DMS79 treated with DMSO at 0.1 percent for 48 hours (cell line): ENCODE data around the gene PLEKHG4B.
"Not testable (repeated sequence)": the region's sequence is repeated elsewhere in the genome, so short reads cannot be mapped to it uniquely, and the experiment has no call there.

ENCODE experiments used
- DNase-seq: peaks from one replicate; lab custom pipeline; 2025; lab: John Stamatoyannopoulos, UW

The PLEKHG4B gene

DNA sequence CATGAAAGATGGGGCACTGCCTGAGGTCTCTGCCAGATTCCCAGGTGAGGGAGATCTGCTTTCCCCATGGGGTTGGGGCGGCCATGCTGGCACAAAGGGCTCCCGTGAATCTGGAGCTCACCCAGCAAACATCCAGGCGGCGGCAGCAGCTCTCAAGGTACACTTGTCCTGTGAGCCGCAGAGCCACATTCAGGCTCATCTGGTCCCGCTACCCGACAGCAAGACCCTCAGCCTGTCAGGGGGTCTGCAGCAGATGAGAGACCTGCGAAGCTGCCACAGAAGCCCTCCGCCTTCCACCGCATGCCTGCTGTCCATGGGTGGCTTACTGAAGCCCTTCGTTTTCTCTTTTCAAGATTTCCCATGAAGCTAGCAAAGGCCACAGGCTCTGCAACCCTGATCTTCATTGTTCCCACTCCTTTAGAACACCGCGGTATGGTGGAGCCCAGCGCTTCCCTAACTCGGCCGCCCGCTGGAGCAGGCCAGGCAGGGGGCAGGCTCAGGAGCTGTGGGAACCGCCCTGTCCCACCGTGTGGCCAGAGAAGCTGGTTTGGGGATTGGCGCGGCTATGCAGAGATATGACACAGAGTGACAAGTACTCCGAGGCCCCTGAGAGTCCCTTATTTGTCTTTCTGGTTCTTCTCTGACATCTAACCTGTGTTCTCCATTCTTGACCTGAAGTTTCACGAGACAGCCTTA is 108.1 kb downstream of the PLEKHG4B start:
- DNase-seq = no peak

DNA sequence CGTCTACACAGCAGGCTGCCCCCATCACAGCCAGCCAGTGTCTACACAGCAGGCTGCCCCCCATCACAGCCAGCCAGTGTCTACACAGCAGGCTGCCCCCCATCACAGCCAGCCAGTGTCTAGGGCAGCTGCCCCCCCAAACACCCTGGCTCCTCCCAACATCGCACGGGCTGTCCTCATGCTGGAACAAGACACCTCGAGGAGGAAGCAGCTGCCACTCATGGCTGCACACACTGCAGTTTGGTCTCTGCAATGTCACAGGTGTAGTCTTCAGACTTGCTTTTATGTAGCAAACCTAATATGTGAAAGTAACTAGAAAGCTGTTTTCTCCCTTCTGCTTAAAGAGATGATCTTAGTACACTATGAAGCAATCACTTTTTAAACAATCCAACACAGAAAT is 109.0 kb downstream of the PLEKHG4B start:
- DNase-seq = no peak

DNA sequence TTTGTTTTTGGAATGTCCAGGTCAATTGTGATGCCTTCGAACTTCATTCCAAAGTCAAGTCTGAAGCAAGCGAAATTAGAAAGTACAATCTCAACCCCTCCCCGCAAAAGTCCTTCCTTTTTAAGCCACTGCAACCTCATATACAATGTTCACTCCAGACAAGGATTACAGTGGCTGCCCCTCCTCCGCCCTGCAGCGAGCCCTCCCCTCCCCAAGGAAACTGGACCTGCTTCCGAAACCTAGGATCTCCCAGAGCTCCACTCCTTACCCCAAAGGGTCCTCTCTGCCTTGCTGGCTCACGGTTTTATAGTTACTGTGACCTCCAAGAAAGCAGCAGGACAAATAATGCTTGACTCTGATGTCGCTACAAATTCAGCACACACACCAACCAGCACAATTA is 109.7 kb downstream of the PLEKHG4B start:
- DNase-seq = no peak

DNA sequence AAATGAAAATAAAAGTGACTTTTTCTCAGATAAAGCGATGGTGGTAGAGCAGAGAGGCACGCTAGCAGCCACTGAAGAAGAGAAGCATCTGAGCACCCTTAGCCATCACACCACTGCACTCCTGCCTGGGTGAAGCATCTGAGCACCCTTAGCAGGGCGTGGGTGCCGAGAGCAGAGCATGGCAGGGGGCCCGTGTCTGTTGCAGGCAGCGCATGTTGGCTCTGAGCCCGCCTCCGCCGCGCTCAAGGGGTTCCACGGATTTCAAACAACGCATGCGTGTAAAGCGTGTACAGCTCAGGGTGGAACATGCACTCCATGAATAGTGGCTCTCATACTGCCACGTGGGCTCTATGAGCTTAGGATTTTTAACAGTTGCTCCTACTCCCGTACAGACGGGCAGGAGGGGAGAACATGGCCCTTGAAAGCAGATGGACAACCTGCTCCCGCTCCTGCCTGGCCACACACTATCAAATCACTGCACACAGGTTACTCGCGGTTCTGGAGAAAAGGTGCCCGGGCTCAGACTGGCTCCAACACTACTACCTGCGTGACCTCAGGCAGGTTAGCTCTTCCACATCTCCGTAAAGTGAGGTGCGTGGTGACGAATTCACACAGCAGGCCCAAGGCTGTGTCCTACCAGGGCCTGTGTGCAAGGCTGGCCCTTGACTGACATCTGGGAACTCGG is 111.4 kb downstream of the PLEKHG4B start:
- DNase-seq = no peak

DNA sequence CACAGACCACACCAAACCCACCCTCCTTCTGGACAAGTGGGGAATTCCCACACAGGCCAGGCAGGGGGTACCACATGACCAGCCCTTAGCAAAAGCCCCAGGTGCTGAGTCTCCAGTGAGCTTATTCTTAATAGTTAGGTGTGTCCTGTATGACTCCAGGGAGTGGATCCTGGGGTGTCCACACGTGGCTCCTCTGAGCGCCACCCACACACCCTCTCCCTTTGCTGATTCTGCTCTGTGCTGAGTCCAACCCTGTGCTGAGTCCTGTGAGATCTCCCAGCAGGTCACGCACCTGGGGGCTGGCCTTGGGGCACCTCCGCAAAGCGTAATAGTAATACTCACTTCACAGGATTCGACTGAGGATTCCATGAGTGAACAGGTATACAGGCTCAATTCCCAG is 112.0 kb downstream of the PLEKHG4B start:
- DNase-seq = no peak

DNA sequence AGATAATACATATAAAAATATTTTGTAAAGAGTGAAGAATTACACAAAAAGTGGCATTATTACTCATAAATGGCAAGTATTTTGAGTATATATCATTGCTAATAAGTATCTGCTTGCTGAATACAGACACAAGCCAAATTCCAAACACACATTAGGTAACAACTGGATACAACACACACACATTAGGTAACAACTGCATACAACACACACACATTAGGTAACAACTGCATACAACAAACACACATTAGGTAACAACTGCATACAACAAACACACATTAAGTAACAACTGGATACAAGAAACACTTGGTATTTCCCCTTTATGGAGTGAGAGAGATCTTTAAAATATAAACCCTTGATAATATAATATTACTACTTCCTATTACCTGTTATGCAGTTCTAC is 112.5 kb downstream of the PLEKHG4B start:
- DNase-seq = no peak

DNA sequence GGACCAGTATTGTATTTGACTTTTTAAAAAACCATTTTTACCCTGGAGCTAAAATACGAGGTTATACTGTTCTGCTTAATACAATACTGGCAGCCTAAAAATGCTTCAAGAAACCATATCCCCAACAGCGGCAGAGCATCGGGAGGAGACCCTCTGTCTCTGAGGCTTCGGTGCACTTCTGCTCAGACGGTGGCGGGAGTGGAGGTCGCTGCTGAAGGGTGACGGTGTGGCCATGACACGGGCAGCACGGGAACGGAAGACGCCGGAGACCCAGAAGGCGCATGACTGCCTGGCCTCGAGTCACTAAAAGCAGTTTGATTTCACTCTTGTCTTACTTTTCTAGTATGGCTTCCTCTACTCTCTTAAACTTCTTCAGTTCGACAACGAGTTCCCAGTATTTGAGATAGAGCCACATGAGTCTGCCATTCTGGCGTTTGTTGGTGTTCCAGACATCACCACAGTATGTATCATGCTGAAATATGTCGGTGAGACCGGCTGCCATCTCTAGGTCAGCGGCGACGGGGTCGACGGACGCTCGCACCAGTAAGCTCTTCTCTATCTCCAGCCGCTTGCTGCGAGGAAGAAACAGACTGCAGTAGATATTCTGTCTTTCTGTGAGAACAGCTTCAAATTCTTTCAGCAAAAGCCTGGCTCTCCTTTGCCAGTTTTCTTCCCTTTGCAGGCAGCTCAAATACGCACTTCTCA is 113.2 kb downstream of the PLEKHG4B start:
- no peak for DNase-seq

DNA sequence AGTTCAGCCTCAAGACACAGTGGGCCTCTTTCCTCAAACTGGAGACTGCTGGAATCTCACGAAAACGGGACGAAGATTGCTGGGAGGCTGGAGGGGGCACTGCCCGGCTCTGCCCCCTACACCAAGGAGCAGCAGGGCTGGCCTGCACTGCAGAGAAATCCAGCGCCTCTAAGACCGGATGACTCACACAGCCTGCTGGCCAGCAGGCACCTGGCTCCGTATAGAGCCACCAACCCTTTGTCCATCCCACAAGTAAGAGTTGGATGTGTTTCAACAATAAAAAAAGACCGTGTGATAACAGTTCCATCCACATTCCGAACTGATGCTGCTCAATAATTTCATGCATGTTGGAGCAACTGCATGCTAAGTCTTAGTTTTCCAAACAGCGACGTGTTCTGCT is 114.4 kb downstream of the PLEKHG4B start:
- DNase-seq = no peak

DNA sequence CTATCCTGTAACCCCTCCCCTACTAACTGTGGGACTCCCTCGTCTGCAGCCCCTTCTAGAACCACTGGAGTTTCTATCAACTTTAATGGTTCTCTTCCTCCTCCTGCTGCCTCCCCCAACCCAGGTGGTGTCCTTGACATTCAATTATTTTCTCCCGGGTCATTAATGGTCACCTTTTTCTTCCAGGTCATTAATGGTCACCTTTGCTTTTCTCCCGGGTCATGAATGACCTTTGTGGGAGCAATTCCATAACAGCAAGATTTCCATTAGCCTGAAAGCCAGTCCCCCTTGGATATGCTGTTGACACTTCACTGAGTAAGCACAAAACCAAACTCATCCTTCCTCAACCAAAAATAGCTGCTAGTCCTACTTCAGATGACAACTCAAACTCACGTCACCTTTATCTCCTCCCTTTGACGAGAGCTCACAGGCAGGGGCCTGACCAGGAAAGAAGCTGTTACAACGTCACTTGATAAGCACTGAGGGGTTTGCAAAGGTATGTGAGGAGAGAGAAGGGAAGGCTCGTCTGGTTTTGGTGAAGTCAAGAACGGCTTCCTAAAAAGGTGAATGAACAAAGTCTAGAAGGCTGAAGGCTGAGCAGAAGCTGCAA is 115.1 kb downstream of the PLEKHG4B start:
- DNase-seq = no peak

DNA sequence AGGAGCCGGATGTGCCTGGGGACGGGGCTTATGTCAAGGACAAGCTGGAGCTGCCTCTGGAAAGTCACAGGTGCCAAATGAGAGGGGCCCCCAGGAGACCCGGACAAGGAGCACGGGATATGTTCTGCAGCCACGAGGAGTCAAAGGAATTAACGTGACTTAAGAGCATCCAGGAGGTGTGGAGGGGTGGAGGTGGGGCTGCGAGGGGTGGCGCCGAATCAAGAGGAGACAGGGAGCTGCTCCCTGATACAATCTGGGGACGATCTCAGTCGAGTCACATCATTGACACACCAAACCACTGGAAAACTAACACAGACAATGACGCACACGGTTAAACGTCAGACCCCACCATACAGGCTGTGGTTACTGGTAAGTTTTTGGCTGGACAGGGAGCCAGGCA is 115.6 kb downstream of the PLEKHG4B start:
- DNase-seq = no peak

DNA sequence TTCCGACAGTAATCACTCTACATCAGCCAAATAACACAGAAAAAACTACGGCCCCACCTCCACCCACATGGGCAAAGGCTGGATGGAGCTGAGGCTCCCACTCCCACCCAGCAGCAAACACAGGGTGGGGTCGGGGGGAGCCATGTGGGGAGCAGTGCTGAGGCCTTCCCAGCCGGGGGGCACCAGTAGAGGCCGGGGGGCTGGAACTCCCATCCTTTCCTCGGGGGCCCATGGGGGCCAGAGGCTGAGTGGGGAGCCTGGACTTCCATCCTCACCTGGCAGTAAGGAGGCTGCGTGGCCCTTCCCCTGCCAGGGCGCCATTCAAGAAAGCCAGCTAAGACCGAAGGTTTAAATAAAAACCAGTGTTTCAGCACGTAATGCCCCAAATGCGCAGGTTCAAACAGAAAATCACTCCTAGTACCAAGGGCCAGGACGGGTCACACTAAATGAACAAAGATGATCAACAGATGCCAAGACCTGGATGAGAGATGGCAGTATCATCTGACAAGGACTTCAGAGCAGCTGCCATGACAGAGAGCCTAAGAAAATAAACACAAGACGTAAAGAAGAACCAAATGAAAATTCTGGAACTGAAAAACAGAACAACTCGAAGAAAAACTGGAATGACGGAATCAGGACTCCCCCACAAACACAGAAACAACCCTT is 116.6 kb downstream of the PLEKHG4B start:
- DNase-seq = no peak

DNA sequence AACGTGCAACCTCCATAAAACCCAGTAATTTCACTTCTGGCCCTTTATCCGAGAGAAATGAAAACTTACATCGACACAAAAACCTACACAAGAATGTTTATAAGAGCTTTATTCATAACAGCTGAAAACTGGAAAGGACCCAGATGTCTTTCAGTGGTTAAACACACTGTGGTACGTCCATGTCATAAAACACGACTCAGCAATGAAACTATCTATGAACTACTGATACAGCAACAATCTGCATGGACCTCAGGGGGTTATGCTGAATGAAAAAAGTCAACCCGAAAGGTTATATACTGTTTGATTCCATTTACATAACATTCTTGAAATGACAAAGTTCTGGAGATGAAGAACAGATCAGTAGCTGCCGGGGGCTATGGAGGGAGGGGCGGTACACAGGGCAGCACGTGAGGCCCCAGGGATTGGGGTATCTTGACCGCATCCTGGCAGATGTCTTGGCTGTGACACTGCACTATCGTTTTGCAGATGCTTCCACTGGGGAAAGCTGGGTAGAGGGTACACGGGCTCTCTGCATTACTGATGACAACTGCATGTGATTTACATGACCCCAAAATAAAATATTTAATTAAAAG is 121.9 kb downstream of the PLEKHG4B start:
- no peak for DNase-seq

DNA sequence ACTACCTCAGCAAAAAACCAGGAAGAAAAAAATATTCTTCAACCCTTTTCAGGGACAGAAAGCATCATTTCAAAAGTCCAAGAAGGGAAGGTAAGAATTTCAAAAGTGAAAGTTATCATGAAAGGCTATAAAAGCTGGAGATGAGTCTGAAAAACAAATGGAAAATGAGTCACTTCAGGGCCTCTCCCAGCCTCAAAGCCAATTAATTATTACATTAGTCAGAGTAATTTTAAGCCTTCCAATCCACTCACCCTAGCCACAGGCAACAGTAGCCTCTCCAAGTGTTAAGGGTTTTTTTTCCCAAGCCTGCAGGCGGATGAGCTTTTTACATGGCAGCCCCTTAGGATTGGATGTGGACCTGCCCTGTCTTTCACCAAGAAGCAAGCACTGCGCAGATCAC is 123.3 kb downstream of the PLEKHG4B start:
- DNase-seq = not testable (repeated sequence)

DNA sequence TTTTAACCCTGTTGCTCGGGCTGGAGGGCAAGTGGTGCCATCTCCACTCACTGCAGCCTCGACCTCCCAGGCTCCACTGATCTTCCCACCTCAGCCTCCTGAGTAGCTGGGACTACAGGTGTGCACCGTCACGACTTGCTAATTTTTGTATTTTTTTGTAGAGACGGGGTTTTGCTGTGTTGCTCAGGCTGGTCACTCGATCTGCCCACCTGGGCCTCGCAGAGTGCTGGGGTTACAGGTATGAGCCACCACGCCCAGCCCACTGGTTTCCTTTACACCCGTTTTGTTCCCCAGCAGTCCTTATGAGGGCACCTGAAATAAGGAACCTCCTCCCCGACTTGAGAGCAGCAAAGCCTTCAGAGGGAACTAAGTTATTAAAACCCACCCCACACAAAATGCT is 124.1 kb downstream of the PLEKHG4B start:
- not testable (repeated sequence) for DNase-seq

DNA sequence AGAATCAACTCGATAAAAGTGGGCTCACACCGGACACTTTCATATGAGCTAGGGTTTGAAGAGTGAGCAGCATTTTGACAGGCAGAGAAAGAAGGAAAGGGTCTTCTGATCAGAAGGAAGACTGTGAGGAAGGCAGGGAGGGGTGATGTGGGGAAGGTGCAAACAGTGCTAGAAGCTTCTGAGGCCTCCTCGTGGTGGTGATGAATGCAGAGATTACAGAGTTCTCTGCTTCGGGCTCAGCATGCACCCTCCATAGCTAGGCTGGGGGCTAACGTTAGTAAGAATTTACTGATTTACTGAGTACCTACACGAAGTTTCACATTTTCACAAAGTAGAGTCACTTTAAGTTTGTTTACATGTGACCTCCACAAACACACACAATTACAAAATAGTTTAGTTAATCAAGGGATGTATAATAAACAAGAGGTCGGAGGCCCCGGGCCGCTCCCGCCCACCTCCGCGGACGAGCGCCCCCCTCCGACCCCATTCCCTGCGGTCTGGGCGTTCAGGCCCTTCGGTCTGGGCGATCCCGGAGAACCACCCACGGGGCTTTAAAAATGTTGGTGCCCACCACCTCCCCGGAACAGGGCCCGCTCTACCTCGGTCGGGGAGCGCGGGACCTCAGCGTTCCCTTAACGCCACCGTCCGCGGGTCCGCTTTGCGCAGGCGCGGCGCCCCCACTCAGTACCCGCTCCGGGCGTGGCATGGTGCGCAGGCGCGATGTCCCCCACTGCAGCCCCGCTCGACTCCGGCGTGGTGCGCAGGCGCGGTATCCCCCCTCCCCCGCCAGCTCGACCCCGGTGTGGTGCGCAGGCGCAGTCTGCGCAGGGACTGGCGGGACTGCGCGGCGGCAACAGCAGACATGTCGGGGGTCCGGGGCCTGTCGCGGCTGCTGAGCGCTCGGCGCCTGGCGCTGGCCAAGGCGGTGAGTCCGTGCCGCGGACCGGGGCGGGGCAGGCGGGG is 125.8 kb downstream of the PLEKHG4B start, which contains the start of the genes CCDC127 and SDHA:
Gene CCDC127, minus strand, starts transcription at position 660 of the 963 bp plus-strand sequence. CDS start 1,304 bp downstream, outside the sequence.
Gene SDHA, plus strand, starts transcription at position 827 of the 963 bp plus-strand sequence. Its CDS starts 36 bp downstream, at position 863.
- DNase-seq = peak; percentile 89

DNA sequence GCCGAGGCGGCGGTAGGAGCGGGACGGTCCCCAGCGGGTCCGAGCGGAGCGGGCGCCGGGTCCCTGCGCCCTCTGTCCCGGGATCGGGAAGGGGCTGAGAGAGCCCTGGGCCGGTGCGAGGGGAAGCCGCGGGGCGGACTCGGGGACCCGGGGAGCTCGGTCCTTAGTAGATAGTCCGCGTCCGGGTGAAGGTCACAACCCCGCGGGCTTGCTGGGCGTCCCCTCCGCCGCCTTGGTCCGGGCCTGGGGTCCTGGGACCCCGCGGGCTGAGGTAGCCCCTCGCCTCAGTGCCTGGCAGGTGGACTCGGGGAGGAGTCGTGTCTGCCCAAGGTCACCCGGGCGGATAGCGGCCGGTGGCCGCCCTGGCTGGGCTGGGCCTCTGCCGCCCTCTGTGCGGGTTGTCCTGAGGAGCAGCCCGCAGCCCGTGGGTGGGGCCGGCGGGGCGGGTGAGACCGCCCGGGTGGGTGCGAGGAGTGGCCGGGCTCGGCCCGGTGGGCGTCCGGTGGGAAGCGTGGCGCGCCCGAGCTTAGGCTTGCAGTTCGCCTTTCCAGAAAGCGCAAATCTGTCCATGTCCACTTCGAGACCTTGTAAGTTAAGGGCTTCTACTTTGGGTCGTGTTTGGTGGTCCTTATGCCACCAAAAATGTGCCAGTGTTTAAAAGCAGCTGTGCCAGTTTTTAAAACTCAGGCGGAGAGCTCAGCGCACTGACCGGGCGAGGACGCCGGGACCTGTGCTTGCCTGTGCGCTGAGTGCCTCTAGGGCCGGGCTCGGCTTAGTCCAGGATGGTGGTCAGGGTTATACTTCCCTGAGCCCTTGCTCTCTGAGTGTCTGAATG is 126.7 kb downstream of the PLEKHG4B start:
- DNase-seq = peak; percentile 12

DNA sequence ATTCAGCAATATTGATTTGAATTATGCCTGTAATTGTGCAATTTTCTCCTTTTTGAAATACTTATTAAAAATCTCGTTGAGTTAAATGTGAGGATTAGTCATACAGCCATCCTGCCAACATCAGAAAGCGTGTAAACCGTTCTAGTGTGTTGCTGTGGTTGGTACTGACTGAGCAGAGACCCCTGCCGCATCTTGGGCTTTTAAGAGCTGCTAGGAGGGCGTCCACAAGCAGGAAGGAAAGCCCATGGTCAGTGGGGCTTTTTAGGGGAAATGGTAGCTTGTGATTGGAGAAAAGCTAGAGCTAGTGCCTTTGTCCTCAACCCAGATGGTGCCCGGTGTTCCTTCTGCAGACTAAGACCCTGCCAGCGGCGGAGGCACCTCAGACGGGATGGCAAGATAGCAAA is 127.5 kb downstream of the PLEKHG4B start:
- peak; percentile 12 for DNase-seq

DNA sequence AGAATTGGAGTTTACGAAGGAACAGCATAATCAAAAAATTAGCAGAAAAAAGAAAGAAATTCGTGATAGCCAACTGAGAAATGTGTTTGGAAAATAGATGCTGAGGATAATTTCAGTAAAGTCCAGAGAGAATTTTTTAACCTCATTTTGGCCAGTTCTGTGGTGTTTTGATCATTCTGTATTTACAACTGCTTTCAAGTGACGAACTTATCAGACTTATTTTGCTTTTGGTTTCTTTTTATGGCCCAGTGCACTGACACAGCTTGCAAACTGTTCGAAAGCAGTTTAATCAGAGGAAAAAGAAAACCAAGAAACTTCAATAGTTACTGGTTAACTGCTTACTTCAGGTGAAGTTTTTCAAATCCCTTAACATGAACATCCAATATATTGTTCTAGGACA is 128.0 kb downstream of the PLEKHG4B start:
- no peak for DNase-seq

DNA sequence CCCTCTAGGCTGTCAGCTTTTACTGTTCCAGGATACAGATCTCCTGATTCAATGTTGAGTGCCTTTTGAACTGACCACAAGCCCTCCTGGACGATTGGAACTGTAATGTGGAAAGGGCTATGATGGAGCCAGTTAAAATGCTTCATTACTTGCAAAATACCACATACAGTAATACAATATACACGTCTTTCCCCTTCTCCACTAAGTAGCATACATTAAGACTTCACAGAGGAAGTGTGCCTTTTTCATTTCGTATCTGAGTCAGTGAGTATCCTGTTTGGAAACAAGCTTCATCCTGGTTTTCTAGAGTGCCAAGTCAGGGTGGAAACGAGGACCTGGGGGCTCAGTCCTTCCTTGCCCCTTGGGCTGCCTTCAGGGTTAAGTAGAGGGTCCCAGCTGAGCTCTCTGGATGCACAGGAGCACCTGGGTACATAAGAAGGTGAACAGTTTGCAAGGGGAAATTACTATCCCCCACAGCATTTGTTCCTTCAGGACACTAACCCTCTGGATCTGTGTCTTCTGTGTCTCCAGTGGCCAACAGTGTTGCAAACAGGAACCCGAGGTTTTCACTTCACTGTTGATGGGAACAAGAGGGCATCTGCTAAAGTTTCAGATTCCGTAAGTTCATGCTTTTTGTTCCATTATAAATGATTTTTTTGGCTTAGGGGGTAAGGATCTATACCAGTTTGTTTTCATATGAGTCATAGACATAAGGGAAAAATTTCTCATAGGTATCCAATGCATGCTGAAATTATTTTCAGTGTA is 131.2 kb downstream of the PLEKHG4B start:
- DNase-seq = not testable (repeated sequence)
